Naive thymus-derived CD4-positive, alpha-beta T cell (primary cell): ENCODE data around the gene CPLANE2. TPM values are rescaled to one million over a fixed set of nuclear protein-coding genes. Genes with fewer than 3 reads are reported as not detected.
A peak's percentile ranks its signal among the peaks of the same experiment; 100 is the strongest.

Experiments used
- ATAC-seq: fragments of 150-1000 bp; cut with Tn5 transposase; 2 replicates; pipeline ENCODE4 v1.10.0; 2021; ENCODE audit warnings: mild to moderate bottlenecking, moderate library complexity
- CTCF ChIA-PET: fragments of 350-600 bp; sonication (Branson Sonifier 250); formaldehyde crosslinking; loops from one replicate; lab custom pipeline; 2021; ENCODE audit warnings: antibody characterized with exemption; lab: Charles Lee
- POLR2A ChIA-PET: fragments of 350-600 bp; sonication (Branson Sonifier 250); formaldehyde crosslinking; loops from one replicate; lab custom pipeline; 2021; ENCODE audit warnings: antibody characterized with exemption, inconsistent platforms; lab: Charles Lee
- DNase-seq, 9 donors: peaks; one replicate each; pipeline versions ENCODE4 v3.0.0 to v3.0.0-alpha.2; 2020 to 2022; ENCODE audit warnings: mixed read lengths in 1 of 9
- H3K27ac ChIP-seq: one replicate; pipeline ENCODE4 v1.7.0; 2013; ENCODE audit warnings: mild to moderate bottlenecking, low read depth, low read length, moderate library complexity
- H3K27me3 ChIP-seq, 2 donors: one replicate each; pipeline ENCODE4 v1.7.0; 2013; ENCODE audit warnings: low read length in 2 of 2, mild to moderate bottlenecking in 2 of 2, moderate library complexity in 2 of 2; ENCODE audit not compliant: control insufficient read depth in 2 of 2, insufficient read depth in 2 of 2
- H3K36me3 ChIP-seq, 3 experiments: 1 replicate in 2 of 3; 2 replicates in 1 of 3; pipeline ENCODE4 v1.7.0; 2013; ENCODE audit warnings: low read length in 3 of 3, mild to moderate bottlenecking in 3 of 3, moderate library complexity in 1 of 3; ENCODE audit not compliant: insufficient read depth in 3 of 3, control insufficient read depth in 2 of 3
- H3K4me1 ChIP-seq, 2 donors: one replicate each; pipeline ENCODE4 v1.7.0; 2013; ENCODE audit warnings: low read length in 2 of 2, mild to moderate bottlenecking in 2 of 2, moderate library complexity in 1 of 2; ENCODE audit not compliant: control insufficient read depth in 2 of 2, insufficient read depth in 2 of 2
- H3K4me3 ChIP-seq: 2 replicates; pipeline ENCODE4 v1.7.0; 2013; ENCODE audit warnings: mild to moderate bottlenecking, low read length
- H3K9me3 ChIP-seq, 3 experiments: 1 replicate in 2 of 3; 2 replicates in 1 of 3; pipeline ENCODE4 v1.7.0; 2013; ENCODE audit warnings: low read length in 3 of 3; ENCODE audit not compliant: control insufficient read depth in 2 of 3
- H3K27ac Mint-ChIP-seq, 9 donors: one replicate each; pipeline ENCODE4 v1.8.0; 2020 to 2022; ENCODE audit warnings: mixed read lengths in 9 of 9, mild to moderate bottlenecking in 8 of 9, moderate library complexity in 5 of 9, inconsistent platforms in 2 of 9
- H3K27me3 Mint-ChIP-seq, 5 donors: one replicate each; pipeline ENCODE4 v1.8.0; 2021 to 2022; ENCODE audit warnings: mixed read lengths in 5 of 5, mild to moderate bottlenecking in 1 of 5
- H3K36me3 Mint-ChIP-seq, 5 donors: one replicate each; pipeline ENCODE4 v1.8.0; 2020 to 2022; ENCODE audit warnings: mixed read lengths in 5 of 5, mild to moderate bottlenecking in 3 of 5, inconsistent platforms in 1 of 5
- H3K4me1 Mint-ChIP-seq, 7 donors: one replicate each; pipeline ENCODE4 v1.8.0; 2020 to 2022; ENCODE audit warnings: mixed read lengths in 7 of 7, mild to moderate bottlenecking in 3 of 7, inconsistent platforms in 1 of 7
- H3K4me3 Mint-ChIP-seq, 10 donors: one replicate each; pipeline ENCODE4 v1.8.0; 2020 to 2022; ENCODE audit warnings: mild to moderate bottlenecking in 10 of 10, mixed read lengths in 10 of 10, moderate library complexity in 6 of 10, inconsistent platforms in 2 of 10
- H3K9me3 Mint-ChIP-seq, 11 donors: one replicate each; pipeline ENCODE4 v1.8.0; 2020 to 2022; ENCODE audit warnings: mixed read lengths in 11 of 11, mild to moderate bottlenecking in 4 of 11, inconsistent platforms in 1 of 11, moderate library complexity in 1 of 11
- intact Hi-C, 2 donors: fragments of 100-400 bp; cut with micrococcal nuclease; formaldehyde crosslinking; loops; one replicate each; pipeline ENCODE4 v1.15.1; 2023
- polyA plus RNA-seq, 2 donors: library from polyadenylated mRNA; unstranded; fragments of 300-500 nt; fragmentation: Illumina TruSeq; gene quantifications; one replicate each; pipeline ENCODE4 v1.2.3, GENCODE V29; 2021
- total RNA-seq, 6 experiments: library from RNA in 5 of 6; stranded (reverse) in 5 of 6; gene quantifications; 1 replicate in 5 of 6; 2 replicates in 1 of 6; pipeline ENCODE4 v1.2.3 and lab custom pipeline; 2021 to 2026

CPLANE2 gene
- total and polyA plus RNA-seq, 7 experiments from 2014 or later = 3.0 to 11.4 (median 7.6) TPM

- H3K36me3 Mint-ChIP-seq = peaks cover 0 to 28% (median 18%) of the 10 kb centered on the region in 5 donors
- no peak overlapping the region for H3K27ac Mint-ChIP-seq
- ChIA-PET CTCF (no interaction called here), POLR2A (interaction anchor here (0.7 kb wide), 1 partner anchor 95 kb away, joined by 3 read pairs; no protein-coding TSS in a partner anchor)
- Histone ChIP-seq H3K27me3 (no peaks in the 10 kb centered on the region), H3K4me1 (peaks cover 0 to 5% of the 10 kb centered on the region in 2 donors), H3K27ac (no peak overlapping the region), H3K9me3 (no peaks in the 10 kb centered on the region), H3K4me3 (no peak overlapping the region), H3K36me3 (peaks cover 0 to 77% (median 4%) of the 10 kb centered on the region in 3 experiments)
- intact Hi-C loops = no loop called here
- no peaks in the 10 kb centered on the region for H3K27me3 Mint-ChIP-seq
- ATAC-seq = no peak
- H3K4me3 Mint-ChIP-seq = no peak overlapping the region
- peaks cover 12 to 41% (median 20%) of the 10 kb centered on the region in 7 donors for H3K4me1 Mint-ChIP-seq
- no peak for DNase-seq
- H3K9me3 Mint-ChIP-seq = no peaks in the 10 kb centered on the region
Observed at GRCh38 chr1:16251381-16251780, 14.4 kb upstream of the CPLANE2 start.

DNA sequence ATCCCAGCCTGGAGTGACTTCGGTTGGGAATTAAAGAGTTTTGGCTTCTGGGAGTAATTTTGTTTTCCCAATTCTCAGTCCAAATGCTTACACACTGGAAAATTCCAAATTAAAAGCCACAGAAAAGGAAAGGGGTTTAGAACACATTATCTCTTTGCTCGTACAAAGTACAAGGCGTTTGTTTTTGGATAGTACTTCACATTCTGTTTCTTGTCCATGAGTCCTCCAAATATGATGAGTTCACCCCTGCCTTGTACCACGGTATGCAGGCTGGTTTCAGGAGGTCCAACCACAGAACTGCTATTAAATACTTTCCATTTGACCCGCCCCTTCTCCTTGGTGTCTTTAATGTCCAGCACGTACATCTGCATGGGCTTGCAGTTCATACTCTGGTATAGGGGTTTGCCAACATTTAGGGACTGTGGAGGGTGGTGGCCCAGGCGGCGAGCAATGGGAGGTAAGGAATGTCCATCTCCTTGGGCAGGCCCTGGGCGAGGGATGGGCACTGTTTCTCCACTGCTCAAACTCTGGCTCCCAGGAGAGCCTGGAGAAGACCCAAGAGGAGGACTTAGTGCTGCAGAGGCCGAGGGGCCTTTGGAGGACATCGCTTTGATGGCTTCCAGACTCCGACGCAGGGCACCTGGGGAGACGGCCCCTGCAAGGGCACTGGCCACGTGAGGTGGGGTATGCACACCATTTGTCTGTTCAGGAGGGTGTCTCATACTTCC, 13.7 kb upstream of the CPLANE2 start:
- ChIA-PET POLR2A (interaction anchor here (0.7 kb wide), 1 partner anchor 94 kb away, joined by 3 read pairs; no protein-coding TSS in a partner anchor), CTCF (no interaction called here)
- Histone ChIP-seq H3K36me3 (peaks cover 0 to 70% (median 4%) of the 10 kb centered on the region in 3 experiments), H3K27ac (no peak overlapping the region), H3K9me3 (no peaks in the 10 kb centered on the region), H3K4me1 (peaks cover 0 to 5% of the 10 kb centered on the region in 2 donors), H3K27me3 (no peaks in the 10 kb centered on the region), H3K4me3 (no peak overlapping the region)
- ATAC-seq (no peak), DNase-seq (no peak)
- H3K9me3 Mint-ChIP-seq = no peaks in the 10 kb centered on the region
- H3K4me1 Mint-ChIP-seq = peaks cover 12 to 41% (median 20%) of the 10 kb centered on the region in 7 donors
- H3K4me3 Mint-ChIP-seq = no peak overlapping the region
- peak overlapping the region in 5 of 9 donors; percentile 32 to 74 (median 41) for H3K27ac Mint-ChIP-seq
- peaks cover 0 to 24% (median 15%) of the 10 kb centered on the region in 5 donors for H3K36me3 Mint-ChIP-seq
- intact Hi-C loops = no loop called here
- H3K27me3 Mint-ChIP-seq = no peaks in the 10 kb centered on the region

DNA sequence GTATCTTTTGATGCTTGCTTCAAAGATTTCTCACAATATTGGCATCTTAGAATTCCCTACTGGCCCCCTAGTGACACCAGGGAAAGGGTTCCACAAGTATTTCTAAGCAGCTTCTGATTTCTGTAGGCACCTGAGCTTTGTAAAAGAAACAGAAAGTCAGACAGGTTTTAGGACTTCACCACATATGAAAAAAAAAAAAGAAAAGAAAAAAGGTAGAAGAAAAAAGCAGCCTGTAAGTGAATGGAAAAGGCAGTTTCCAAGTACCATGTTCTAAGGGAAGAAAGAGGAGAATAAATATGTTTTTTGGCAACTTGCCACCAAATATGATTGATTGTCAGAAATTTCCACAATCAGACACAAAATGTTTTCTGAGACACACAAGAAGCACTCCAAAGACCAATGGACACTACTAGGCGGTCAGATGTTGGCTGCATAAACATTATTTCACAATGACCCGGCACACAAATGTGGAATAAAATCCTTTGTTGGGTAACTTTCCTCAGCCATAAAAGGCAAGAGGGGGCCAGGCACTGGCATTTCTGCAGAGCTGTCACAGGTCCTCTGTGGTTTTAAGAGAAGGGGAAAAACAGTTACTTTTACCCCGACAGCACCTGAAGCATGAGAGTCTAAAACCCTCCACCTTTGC, 12.7 kb upstream of the CPLANE2 start:
- no peak for DNase-seq
- H3K36me3 ChIP-seq = peaks cover 0 to 61% (median 3%) of the 10 kb centered on the region in 3 experiments
- H3K4me1 ChIP-seq = peaks cover 0 to 5% of the 10 kb centered on the region in 2 donors
- ChIA-PET POLR2A (no interaction called here), CTCF (no interaction called here)
- no peak overlapping the region for H3K4me3 ChIP-seq
- intact Hi-C loops = no loop called here
- Mint-ChIP-seq H3K4me1 (peaks cover 12 to 41% (median 20%) of the 10 kb centered on the region in 7 donors), H3K27me3 (no peaks in the 10 kb centered on the region), H3K4me3 (peak overlapping the region in 1 of 10 donors; percentile 20), H3K36me3 (peaks cover 0 to 17% (median 12%) of the 10 kb centered on the region in 5 donors), H3K9me3 (no peaks in the 10 kb centered on the region), H3K27ac (peak overlapping the region in 7 of 9 donors; percentile 49 to 86 (median 76))
- H3K27me3 ChIP-seq = no peaks in the 10 kb centered on the region
- peak overlapping the region; percentile 56 for H3K27ac ChIP-seq
- H3K9me3 ChIP-seq = no peaks in the 10 kb centered on the region
- ATAC-seq = no peak

DNA sequence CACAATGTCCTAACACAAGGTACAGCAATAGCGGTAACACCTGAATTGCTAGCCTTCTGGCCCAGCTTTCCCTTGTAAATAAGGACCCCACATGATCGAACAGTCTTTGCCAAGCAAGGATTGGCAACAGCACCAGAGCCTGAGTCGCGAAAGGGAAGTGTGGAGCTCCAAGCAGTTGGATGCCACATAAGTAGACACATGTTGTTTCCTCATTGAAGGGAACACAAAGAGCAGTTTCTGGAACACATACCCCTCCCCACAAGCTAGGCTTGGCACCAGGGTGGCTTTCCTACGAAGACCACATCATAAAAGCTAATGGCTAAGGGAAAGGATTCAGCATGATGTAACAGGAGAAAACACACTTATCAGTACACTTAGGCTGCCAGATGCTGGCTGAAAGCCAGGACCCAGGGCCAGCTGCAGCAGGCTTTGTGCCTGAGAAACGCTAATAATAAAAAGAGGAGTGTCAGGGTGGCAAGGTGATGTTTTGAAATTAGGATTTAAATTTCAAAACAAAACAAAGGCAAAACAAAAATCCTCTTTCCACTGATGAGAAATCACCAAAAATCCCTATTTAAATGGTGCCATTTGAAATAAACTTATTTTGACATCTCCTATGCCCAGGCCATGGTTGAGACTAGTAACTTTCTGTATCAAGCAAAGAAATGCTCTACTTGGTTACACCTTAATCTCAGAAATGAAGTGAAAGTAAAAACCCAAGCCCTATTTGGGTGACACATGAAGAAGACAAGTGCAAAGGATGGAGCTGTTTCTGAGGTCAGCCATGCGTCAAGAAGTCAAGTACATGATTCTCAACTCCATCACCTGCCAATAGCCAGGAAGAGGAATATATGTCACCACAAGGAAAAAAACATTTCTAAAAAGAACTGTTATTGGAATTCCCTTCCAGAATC, 11.9 kb upstream of the CPLANE2 start:
- DNase-seq = no peak
- ChIA-PET POLR2A (interaction anchor here (0.8 to 1.1 kb wide), 3 partner anchors 11 to 79 kb away, joined by 3 read pairs; partner anchors contain the start of gene CPLANE2), CTCF (interaction anchor here (0.5 to 1.1 kb wide), 3 partner anchors 44 to 180 kb away, joined by 3 to 4 read pairs (median 3); no protein-coding TSS in a partner anchor)
- no peaks in the 10 kb centered on the region for H3K9me3 ChIP-seq
- intact Hi-C loops = no loop called here
- no peaks in the 10 kb centered on the region for H3K27me3 Mint-ChIP-seq
- peaks cover 0 to 12% (median 7%) of the 10 kb centered on the region in 5 donors for H3K36me3 Mint-ChIP-seq
- H3K27me3 ChIP-seq = no peaks in the 10 kb centered on the region
- H3K9me3 Mint-ChIP-seq = no peaks in the 10 kb centered on the region
- no peak overlapping the region for H3K4me3 ChIP-seq
- peaks cover 15 to 42% (median 25%) of the 10 kb centered on the region in 7 donors for H3K4me1 Mint-ChIP-seq
- peak overlapping the region; percentile 56 for H3K27ac ChIP-seq
- H3K36me3 ChIP-seq = peaks cover 0 to 52% (median 0%) of the 10 kb centered on the region in 3 experiments
- H3K27ac Mint-ChIP-seq = peak overlapping the region in 8 of 9 donors; percentile 49 to 86 (median 74)
- H3K4me3 Mint-ChIP-seq = peak overlapping the region in 2 of 10 donors; percentile 24 to 32
- ATAC-seq = no peak
- peaks cover 4 to 5% of the 10 kb centered on the region in 2 donors for H3K4me1 ChIP-seq

- H3K9me3 ChIP-seq = no peaks in the 10 kb centered on the region
- H3K27ac ChIP-seq = peak overlapping the region; percentile 56
- peaks cover 15 to 42% (median 25%) of the 10 kb centered on the region in 7 donors for H3K4me1 Mint-ChIP-seq
- H3K36me3 Mint-ChIP-seq = peaks cover 0 to 12% (median 7%) of the 10 kb centered on the region in 5 donors
- no peaks in the 10 kb centered on the region for H3K9me3 Mint-ChIP-seq
- ATAC-seq (no peak), DNase-seq (no peak)
- POLR2A ChIA-PET = interaction anchor here (1.1 kb wide), 1 partner anchor 43 kb away, joined by 3 read pairs; no protein-coding TSS in a partner anchor
- peaks cover 5% of the 10 kb centered on the region in 2 donors for H3K4me1 ChIP-seq
- no peaks in the 10 kb centered on the region for H3K27me3 Mint-ChIP-seq
- no peak overlapping the region for H3K4me3 ChIP-seq
- H3K27ac Mint-ChIP-seq = peak overlapping the region in 7 of 9 donors; percentile 8 to 76 (median 49)
- intact Hi-C loops = no loop called here
- H3K36me3 ChIP-seq = peaks cover 0 to 45% (median 0%) of the 10 kb centered on the region in 3 experiments
- no peak overlapping the region for H3K4me3 Mint-ChIP-seq
- CTCF ChIA-PET = interaction anchor here (0.5 to 1.1 kb wide), 5 partner anchors 43 to 670 kb away, joined by 3 to 4 read pairs (median 3); no protein-coding TSS in a partner anchor
- no peaks in the 10 kb centered on the region for H3K27me3 ChIP-seq
Observed at GRCh38 chr1:16248007-16248436, 11.0 kb upstream of the CPLANE2 start.
